Measurements from ENCODE around the gene PLXNA1.

The PLXNA1 gene

GRCh38 chr3:127013758-127014535 is 31.0 kb downstream of the PLXNA1 start:
- H3K27me3 ChIP-seq (ENCODE audit: insufficient read depth, low read length): no peaks in the 10 kb centered on the region
- no peak overlapping the region for H3K4me3 ChIP-seq (ENCODE audit: low read depth, low read length)
- H3K27ac ChIP-seq (ENCODE audit: low read depth, low read length): no peak overlapping the region
- H3K79me2 ChIP-seq (ENCODE audit: control insufficient read depth, insufficient read depth, low read length, unreplicated experiment): no peaks in the 10 kb centered on the region
- peaks cover 8% of the 10 kb centered on the region; the same call in 1 of the 2 replicates for H3K36me3 ChIP-seq (ENCODE audit: insufficient read depth, low read length)
- H3K4me1 ChIP-seq (ENCODE audit: control insufficient read depth, insufficient read depth, low read length, unreplicated experiment): peaks cover 20% of the 10 kb centered on the region
- H2AFZ ChIP-seq (ENCODE audit: low read length, unreplicated experiment): no peak overlapping the region

GRCh38 chr3:127014536-127015281 is 31.8 kb downstream of the PLXNA1 start:
- no peaks in the 10 kb centered on the region for H3K27me3 ChIP-seq (ENCODE audit: insufficient read depth, low read length)
- peaks cover 8% of the 10 kb centered on the region; the same call in 1 of the 2 replicates for H3K36me3 ChIP-seq (ENCODE audit: insufficient read depth, low read length)
- H3K4me3 ChIP-seq (ENCODE audit: low read depth, low read length): no peak overlapping the region
- H3K27ac ChIP-seq (ENCODE audit: low read depth, low read length): no peak overlapping the region
- no peak overlapping the region for H2AFZ ChIP-seq (ENCODE audit: low read length, unreplicated experiment)
- peaks cover 27% of the 10 kb centered on the region for H3K4me1 ChIP-seq (ENCODE audit: control insufficient read depth, insufficient read depth, low read length, unreplicated experiment)
- H3K79me2 ChIP-seq (ENCODE audit: control insufficient read depth, insufficient read depth, low read length, unreplicated experiment): no peaks in the 10 kb centered on the region

GRCh38 chr3:127015282-127016042 is 32.5 kb downstream of the PLXNA1 start:
- Histone ChIP-seq H2AFZ (ENCODE audit: low read length, unreplicated experiment) (no peak overlapping the region), H3K27me3 (ENCODE audit: insufficient read depth, low read length) (no peaks in the 10 kb centered on the region), H3K79me2 (ENCODE audit: control insufficient read depth, insufficient read depth, low read length, unreplicated experiment) (no peaks in the 10 kb centered on the region), H3K4me3 (ENCODE audit: low read depth, low read length) (no peak overlapping the region), H3K27ac (ENCODE audit: low read depth, low read length) (no peak overlapping the region), H3K36me3 (ENCODE audit: insufficient read depth, low read length) (peaks cover 8% of the 10 kb centered on the region; the same call in 1 of the 2 replicates), H3K4me1 (ENCODE audit: control insufficient read depth, insufficient read depth, low read length, unreplicated experiment) (peaks cover 29% of the 10 kb centered on the region)

- H3K79me2 ChIP-seq (ENCODE audit: control insufficient read depth, insufficient read depth, low read length, unreplicated experiment): no peaks in the 10 kb centered on the region
- H2AFZ ChIP-seq (ENCODE audit: low read length, unreplicated experiment): no peak overlapping the region
- no peak overlapping the region for H3K27ac ChIP-seq (ENCODE audit: low read depth, low read length)
- H3K36me3 ChIP-seq (ENCODE audit: insufficient read depth, low read length): peaks cover 8% of the 10 kb centered on the region; the same call in 1 of the 2 replicates
- H3K4me1 ChIP-seq (ENCODE audit: control insufficient read depth, insufficient read depth, low read length, unreplicated experiment): peaks cover 27% of the 10 kb centered on the region
- no peaks in the 10 kb centered on the region for H3K27me3 ChIP-seq (ENCODE audit: insufficient read depth, low read length)
- no peak overlapping the region for H3K4me3 ChIP-seq (ENCODE audit: low read depth, low read length)
These were observed 33.1 kb downstream of the PLXNA1 start for GRCh38 chr3:127016043-127016343.

- no peak overlapping the region for H3K27ac ChIP-seq (ENCODE audit: low read depth, low read length)
- no peak overlapping the region for H2AFZ ChIP-seq (ENCODE audit: low read length, unreplicated experiment)
- peaks cover 23% of the 10 kb centered on the region for H3K4me1 ChIP-seq (ENCODE audit: control insufficient read depth, insufficient read depth, low read length, unreplicated experiment)
- H3K27me3 ChIP-seq (ENCODE audit: insufficient read depth, low read length): no peaks in the 10 kb centered on the region
- H3K4me3 ChIP-seq (ENCODE audit: low read depth, low read length): no peak overlapping the region
- H3K36me3 ChIP-seq (ENCODE audit: insufficient read depth, low read length): peaks cover 8% of the 10 kb centered on the region; the same call in 1 of the 2 replicates
- H3K79me2 ChIP-seq (ENCODE audit: control insufficient read depth, insufficient read depth, low read length, unreplicated experiment): no peaks in the 10 kb centered on the region
These were observed 33.5 kb downstream of the PLXNA1 start for GRCh38 chr3:127016461-127016860.

GRCh38 chr3:127017229-127017628 is 34.3 kb downstream of the PLXNA1 start:
- Histone ChIP-seq H3K27me3 (ENCODE audit: insufficient read depth, low read length) (no peaks in the 10 kb centered on the region), H2AFZ (ENCODE audit: low read length, unreplicated experiment) (no peak overlapping the region), H3K4me1 (ENCODE audit: control insufficient read depth, insufficient read depth, low read length, unreplicated experiment) (peaks cover 15% of the 10 kb centered on the region), H3K4me3 (ENCODE audit: low read depth, low read length) (no peak overlapping the region), H3K79me2 (ENCODE audit: control insufficient read depth, insufficient read depth, low read length, unreplicated experiment) (no peaks in the 10 kb centered on the region), H3K27ac (ENCODE audit: low read depth, low read length) (no peak overlapping the region), H3K36me3 (ENCODE audit: insufficient read depth, low read length) (peaks cover 3% of the 10 kb centered on the region; the same call in 1 of the 2 replicates)

- Histone ChIP-seq H3K4me1 (ENCODE audit: control insufficient read depth, insufficient read depth, low read length, unreplicated experiment) (peaks cover 15% of the 10 kb centered on the region), H3K36me3 (ENCODE audit: insufficient read depth, low read length) (no peaks in the 10 kb centered on the region)
These were observed 34.9 kb downstream of the PLXNA1 start for GRCh38 chr3:127017781-127018180.

GRCh38 chr3:127018306-127018828 is 35.5 kb downstream of the PLXNA1 start:
- no peak overlapping the region for H3K4me3 ChIP-seq (ENCODE audit: low read depth, low read length)
- H3K27ac ChIP-seq (ENCODE audit: low read depth, low read length): no peak overlapping the region
- no peaks in the 10 kb centered on the region for H3K36me3 ChIP-seq (ENCODE audit: insufficient read depth, low read length)
- H3K27me3 ChIP-seq (ENCODE audit: insufficient read depth, low read length): no peaks in the 10 kb centered on the region
- H2AFZ ChIP-seq (ENCODE audit: low read length, unreplicated experiment): no peak overlapping the region
- H3K4me1 ChIP-seq (ENCODE audit: control insufficient read depth, insufficient read depth, low read length, unreplicated experiment): peaks cover 15% of the 10 kb centered on the region
- no peaks in the 10 kb centered on the region for H3K79me2 ChIP-seq (ENCODE audit: control insufficient read depth, insufficient read depth, low read length, unreplicated experiment)

More at GRCh38 chr3:127017781-127018180, 34.9 kb downstream of the PLXNA1 start:
- H3K27me3 ChIP-seq (ENCODE audit: insufficient read depth, low read length): no peaks in the 10 kb centered on the region
- no peak overlapping the region for H2AFZ ChIP-seq (ENCODE audit: low read length, unreplicated experiment)
- no peak overlapping the region for H3K27ac ChIP-seq (ENCODE audit: low read depth, low read length)
- H3K79me2 ChIP-seq (ENCODE audit: control insufficient read depth, insufficient read depth, low read length, unreplicated experiment): no peaks in the 10 kb centered on the region
- H3K4me3 ChIP-seq (ENCODE audit: low read depth, low read length): no peak overlapping the region

GRCh38 chr3:127019449-127019848 is 36.5 kb downstream of the PLXNA1 start:
- no peaks in the 10 kb centered on the region for H3K36me3 ChIP-seq (ENCODE audit: insufficient read depth, low read length)
- H3K27ac ChIP-seq (ENCODE audit: low read depth, low read length): no peak overlapping the region
- no peak overlapping the region for H2AFZ ChIP-seq (ENCODE audit: low read length, unreplicated experiment)
- no peak overlapping the region for H3K4me3 ChIP-seq (ENCODE audit: low read depth, low read length)
- peaks cover 15% of the 10 kb centered on the region for H3K4me1 ChIP-seq (ENCODE audit: control insufficient read depth, insufficient read depth, low read length, unreplicated experiment)
- H3K79me2 ChIP-seq (ENCODE audit: control insufficient read depth, insufficient read depth, low read length, unreplicated experiment): no peaks in the 10 kb centered on the region
- H3K27me3 ChIP-seq (ENCODE audit: insufficient read depth, low read length): no peaks in the 10 kb centered on the region

GRCh38 chr3:127020543-127020942 is 37.6 kb downstream of the PLXNA1 start:
- H3K27ac ChIP-seq (ENCODE audit: low read depth, low read length): no peak overlapping the region
- H3K4me3 ChIP-seq (ENCODE audit: low read depth, low read length): no peak overlapping the region
- no peaks in the 10 kb centered on the region for H3K36me3 ChIP-seq (ENCODE audit: insufficient read depth, low read length)
- peaks cover 15% of the 10 kb centered on the region for H3K4me1 ChIP-seq (ENCODE audit: control insufficient read depth, insufficient read depth, low read length, unreplicated experiment)
- no peaks in the 10 kb centered on the region for H3K79me2 ChIP-seq (ENCODE audit: control insufficient read depth, insufficient read depth, low read length, unreplicated experiment)
- H2AFZ ChIP-seq (ENCODE audit: low read length, unreplicated experiment): no peak overlapping the region
- no peaks in the 10 kb centered on the region for H3K27me3 ChIP-seq (ENCODE audit: insufficient read depth, low read length)

Measured in ACC112 (cell line).